ENCODE data around the gene ABR.

GRCh38 chr17:1143573-1143972 is 36.2 kb downstream of the ABR start:
- TF ChIP-seq CTCF (IDR thresholded peaks at IDR 0.05) (no peak), POLR2A (IDR thresholded peaks at IDR 0.05) (no peak)

Data from adrenal gland (tissue), 5 donors.